A673 (cell line): ENCODE results near the gene NBR1.

Experiments used
- CTCF ChIP-seq: fragments of 300-800, 200-600 bp; sonication (generic); conservative IDR thresholded peaks from 2 replicates; pipeline ENCODE4 v1.5.1; 2017; ENCODE audit warnings: low read depth, mild to moderate bottlenecking, antibody characterized with exemption, low read length, moderate library complexity, mixed read lengths
- EZH2 ChIP-seq: fragments of 200-600 bp; sonication (generic); IDR thresholded peaks from 2 replicates; pipeline ENCODE4 v1.6.1; 2017; ENCODE audit warnings: borderline replicate concordance, low read depth, mild to moderate bottlenecking, mixed read lengths, antibody characterized with exemption, low read length; ENCODE audit not compliant: poor library complexity, severe bottlenecking

- TF ChIP-seq CTCF = no peak
- no peak for TF ChIP-seq EZH2
These were observed 48.0 kb downstream of the NBR1 start for GRCh38 chr17:43219001-43219400.
